ENCODE results near the gene WDR89.
"Not testable (repeated sequence)": the region's sequence is repeated elsewhere in the genome, so short reads cannot be mapped to it uniquely, and the experiment has no call there.

Gene WDR89

DNA sequence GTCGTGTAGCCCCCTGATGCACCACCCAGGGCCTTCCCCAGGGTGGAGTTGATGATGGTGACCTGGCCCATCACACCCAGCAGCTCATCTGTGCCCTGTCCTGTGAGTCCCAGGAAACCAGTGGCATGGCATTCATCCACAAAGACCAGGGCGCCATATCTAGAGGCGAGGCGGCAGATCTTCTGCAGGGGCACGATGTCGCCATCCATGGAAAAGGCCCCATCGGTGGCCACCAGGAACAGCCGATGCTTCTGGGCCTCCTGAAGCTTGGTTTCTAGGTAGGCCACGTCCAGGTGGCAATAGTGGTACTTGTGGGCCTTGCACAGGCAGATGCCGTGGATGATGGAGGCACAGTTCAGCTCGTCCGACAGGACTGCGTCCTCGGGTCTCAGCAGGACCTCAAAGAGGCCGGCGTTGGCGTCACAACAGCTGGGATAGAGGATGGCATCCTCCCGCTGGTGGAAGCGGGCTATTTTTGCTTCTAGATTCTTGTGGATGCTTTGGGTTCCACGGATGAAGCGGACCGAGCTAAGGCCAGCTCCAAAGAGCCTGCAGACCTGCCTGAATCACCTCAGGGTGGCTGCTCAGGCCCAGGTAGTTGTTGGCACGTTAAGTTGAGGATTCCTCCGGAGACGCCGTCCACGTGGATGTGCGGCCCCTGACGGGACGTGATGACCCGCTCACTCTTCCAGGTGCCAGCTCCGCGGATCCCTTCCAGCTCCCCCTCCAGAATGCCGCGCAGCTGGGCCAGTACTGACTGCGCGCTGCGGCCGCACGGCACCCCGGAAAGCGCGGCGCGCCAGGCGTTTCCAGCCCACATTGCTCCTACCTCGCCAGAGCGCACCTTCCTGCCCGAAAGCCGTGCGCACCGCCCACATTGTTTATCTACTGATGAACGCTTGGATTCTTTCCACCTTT lies 47.0 kb downstream of the WDR89 start:
- no peak for DNase-seq

DNA sequence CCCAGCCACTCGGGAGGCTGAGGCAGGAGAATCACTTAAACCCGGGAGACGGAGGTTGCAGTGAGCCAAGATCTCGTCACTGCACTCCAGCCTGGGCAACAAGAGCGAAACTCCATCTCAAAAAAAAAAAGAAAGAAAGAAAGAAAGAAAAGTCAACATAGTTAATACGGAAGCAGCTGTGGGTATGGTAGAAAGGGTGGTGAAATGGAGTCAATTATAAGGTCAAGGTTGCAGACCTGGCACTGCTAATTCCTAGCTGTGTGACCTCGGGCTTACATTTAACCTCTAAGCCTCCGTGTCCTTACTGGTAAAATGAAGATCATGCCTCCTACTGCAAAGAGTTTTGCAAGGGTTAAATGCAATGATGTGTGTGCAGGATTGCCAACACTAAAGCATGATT lies 58.6 kb downstream of the WDR89 start:
- DNase-seq = not testable (repeated sequence)

DNA sequence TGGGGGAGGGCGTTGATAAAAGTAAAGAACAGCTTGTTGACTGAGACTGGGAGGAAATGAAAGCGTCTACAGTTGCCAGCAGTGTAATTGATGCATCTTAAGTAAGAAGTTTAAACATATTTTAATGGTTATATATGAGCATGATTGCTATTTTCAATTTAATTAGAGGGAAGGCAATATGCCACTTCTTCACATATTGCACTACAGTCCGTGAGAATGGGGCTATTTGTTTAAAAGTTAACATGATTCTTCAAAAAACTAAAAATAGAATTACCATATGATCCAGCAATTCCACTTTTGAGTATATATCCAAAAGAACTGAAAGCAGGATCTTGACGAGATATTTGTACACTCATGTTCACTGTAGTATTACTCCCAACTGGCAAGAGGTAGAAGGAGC lies 60.2 kb downstream of the WDR89 start:
- DNase-seq = no peak

DNA sequence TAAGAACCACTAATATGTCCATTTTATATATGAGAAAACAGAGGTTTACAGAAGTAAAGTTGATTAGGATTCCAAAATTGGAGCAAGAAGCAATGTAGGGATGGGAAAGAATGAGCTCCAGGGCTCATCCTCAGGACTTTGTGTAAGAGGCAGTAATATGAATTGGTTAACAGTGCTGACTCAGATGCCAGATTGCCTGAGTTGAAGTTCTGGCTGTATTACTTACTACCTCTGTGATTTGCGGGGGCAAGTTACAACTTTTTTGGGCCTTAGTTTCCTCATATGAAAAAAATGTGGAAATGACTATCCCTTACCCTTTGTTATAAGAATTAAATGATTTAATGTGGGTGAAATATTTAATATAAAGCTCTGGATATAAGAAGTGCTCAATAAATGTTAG lies 63.4 kb downstream of the WDR89 start:
- DNase-seq = no peak

DNA sequence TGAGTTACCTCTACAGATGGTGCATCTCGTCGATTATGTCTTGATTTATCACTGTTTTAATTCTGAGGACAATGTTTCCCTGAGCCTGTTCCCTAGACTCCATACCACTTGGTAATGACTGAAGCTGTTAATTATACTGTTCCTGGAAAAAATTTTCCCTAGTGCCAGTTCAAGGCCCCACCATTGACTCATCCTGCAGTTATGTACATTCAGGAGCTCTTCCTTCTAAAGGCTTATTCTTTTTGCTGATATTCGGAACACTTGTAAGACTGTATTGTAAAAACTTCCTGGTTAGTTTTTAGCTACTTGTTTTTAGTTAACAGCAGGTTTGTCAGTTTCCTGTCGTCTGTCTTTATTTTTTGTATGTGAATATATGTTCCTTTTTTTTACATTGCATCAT lies 68.1 kb downstream of the WDR89 start:
- no peak for DNase-seq

DNA sequence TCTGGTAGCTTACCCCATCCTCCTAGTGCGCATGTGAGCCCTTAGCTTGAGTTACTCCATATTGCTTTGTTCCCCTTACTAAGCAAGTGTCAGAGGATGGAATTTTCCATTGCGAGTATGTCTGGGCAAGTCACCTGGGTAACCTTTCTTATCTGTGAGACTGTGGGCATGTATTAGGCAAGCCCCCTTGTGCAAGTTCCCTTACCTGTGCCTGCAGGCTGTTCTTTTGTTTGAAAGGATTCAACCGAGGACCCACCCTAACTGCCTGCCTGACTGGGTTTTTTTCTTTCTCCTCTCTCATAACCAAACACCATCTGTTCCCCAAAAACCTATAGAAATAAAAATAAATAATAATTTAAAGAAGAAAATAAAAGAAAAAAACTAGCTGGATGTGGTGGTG lies 76.2 kb downstream of the WDR89 start:
- DNase-seq = no peak

DNA sequence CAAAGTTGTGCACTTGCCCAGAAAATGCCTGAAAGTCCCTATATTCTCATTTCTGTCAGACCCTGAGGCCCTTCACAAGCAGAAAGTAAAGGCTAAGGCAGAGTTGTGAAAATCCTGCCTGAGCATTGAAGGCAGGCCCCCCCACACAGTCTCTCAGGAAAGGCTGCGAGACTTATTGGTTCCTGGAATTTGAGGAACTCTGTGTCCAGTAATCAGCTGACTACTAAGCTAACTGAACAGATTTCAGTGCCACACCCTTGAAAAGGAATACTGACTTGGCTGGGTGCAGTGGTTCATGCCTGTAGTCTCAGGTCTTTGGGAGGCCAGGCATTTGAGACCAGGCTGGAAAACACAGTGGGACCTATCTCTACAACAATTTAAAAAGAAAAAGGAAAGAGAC lies 77.4 kb downstream of the WDR89 start:
- no peak for DNase-seq

DNA sequence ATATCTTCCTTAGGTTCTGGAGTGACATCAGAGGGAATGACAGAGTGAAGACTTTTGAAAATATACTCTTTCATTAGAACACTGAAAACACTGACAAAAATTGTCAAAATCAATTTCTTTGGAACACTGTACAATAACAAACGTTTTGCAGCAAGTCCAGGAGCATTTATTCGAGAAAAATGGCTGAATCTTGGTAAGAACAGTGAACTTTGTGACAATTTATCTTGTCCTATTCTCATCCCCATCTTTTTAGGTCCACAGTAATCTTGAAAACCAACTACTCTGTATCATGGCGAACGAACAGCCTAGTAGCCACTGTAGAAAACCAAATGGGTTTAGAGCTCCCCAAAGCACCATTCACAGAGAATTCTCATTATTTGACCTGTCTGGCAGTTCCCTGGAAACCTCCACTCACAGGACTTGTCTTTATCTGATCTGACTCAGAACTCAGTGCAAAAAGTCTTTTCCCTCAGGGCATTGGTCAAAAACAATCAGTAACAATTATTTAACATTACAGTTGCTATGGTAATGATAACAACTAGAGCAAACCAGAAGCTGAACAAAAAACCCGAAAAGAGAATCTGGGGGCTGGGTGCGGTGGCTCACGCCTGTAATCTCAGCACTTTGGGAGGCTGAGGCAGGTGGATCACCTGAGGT lies 78.2 kb downstream of the WDR89 start:
- DNase-seq = no peak

DNA sequence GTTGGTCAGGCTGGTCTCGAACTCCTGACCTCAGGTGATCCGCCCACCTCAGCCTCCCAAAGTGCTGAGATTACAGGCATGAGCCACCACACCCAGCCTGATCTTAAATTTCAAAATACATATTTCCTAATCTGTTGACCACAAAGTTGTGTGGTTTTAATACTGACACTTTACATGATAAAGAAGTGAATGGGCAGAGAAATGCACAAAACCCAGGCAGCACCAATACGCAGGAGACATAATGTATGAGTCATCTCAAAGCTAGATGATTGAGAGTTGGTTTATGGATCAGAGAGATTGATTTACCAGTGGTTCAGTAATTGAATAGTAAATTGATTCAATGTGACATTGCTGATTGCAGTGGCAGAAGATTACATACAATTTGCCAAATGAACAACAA lies 79.3 kb downstream of the WDR89 start:
- no peak for DNase-seq

DNA sequence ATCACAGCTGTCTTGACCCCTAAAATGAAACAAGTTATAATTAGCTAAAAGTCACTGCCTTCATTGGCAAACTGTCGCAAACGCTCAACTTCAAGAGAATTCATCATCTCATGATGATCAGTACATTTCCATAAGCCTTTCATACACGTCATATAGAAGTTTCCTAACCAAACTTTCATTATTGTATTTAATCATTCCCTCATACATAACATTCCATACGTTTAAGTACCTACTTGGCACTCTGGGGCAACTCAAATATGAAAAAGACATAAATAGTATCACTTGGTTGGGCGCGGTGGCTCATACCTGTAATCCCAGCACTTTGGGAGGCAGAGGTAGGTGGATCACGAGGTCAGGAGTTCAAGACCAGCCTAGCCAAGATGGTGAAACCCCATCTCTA lies 86.1 kb downstream of the WDR89 start:
- no peak for DNase-seq

DNA sequence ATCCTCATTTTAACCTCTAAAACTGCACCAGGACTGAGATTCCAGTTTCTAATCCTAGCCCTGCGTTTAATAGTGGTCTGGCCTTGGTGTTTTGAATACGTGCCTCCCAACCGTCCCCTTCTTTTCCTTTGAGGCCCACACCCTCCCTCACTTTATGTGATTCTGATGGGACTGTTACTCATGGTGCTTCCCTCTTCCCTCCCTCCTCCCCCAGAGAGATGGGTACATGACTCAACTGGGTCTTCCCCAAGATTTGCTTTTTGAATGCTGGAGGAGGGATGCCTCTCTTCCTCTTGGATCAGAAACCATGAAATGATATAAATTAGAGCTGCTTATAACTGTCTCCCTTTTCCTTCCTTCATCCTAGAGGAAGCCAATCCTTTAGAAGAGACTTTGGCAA lies 90.3 kb downstream of the WDR89 start:
- no peak for DNase-seq

DNA sequence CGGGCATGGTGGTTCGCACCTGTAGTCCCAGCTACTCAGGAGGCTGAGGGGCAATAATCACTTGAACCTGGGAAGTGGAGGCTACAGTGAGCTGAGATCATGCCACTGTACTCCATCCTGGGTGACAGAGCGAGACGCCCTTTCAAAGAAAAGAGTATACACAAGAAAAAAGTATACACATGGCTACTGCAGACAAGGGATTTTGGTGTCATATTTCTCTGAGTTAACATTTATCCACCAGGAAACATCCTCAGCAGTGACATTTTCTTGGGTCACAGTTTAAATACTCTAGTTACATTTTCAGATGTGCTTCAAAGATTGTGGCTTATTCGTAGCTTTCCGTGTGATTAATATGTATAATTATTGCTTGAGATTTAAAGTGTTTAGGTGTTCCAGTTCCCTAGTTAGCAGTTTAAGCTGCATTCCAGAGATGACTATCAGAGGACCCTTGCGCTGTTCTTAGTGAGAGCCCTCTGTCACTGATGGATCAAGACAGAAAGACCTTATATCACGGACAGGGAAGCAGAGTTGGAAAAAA lies 93.8 kb downstream of the WDR89 start:
- no peak for DNase-seq
